Fibroblast of villous mesenchyme (primary cell): Measurements from ENCODE around the gene MINAR1. TPM values are rescaled to one million over a fixed set of nuclear protein-coding genes. Genes with fewer than 3 reads are reported as not detected.
"Not testable (repeated sequence)": the region's sequence is repeated elsewhere in the genome, so short reads cannot be mapped to it uniquely, and the experiment has no call there.

Experiments
- DNase-seq: peaks from one replicate; pipeline ENCODE4 v3.0.0-alpha.2; 2010; ENCODE audit warnings: low read depth
- H3K4me3 ChIP-seq: 2 replicates; pipeline ENCODE4 v1.5.1; 2011; ENCODE audit warnings: low read depth, mild to moderate bottlenecking, low read length
- total RNA-seq: library from RNA; depleted of rRNA; stranded (reverse); fragments of >200 nt; gene quantifications from 2 replicates; pipeline ENCODE4 v1.2.3, GENCODE V29; 2012
- TF ChIP-seq, protein P1 (sequence below): IDR thresholded peaks from 2 replicates; pipeline ENCODE4 v1.5.1; 2012; ENCODE audit warnings: low read depth, mild to moderate bottlenecking, low read length; ENCODE audit not compliant: insufficient read depth

Gene MINAR1
- total RNA-seq, 1 donor = 1.3 TPM

DNA sequence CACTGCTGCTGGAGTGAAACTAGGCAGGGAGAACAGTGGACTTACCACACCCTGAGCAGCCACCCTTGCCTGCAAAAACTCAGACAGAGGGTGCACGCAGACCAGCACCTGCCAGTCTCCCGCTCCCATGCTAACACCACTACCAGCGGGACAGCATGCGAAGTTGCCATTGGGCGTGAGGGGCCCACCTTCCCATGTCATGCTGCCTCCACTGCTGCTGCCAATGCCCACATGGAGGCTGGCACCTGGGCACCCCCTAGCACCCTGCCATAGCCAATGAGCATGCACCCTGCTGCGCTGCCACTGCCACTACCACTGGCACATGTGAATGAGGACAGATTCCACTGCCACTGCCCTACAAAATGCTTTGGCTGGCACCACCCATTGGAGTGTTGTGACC lies 19.7 kb upstream of the MINAR1 start:
- DNase-seq = no peak
- TF ChIP-seq, protein P1, sequence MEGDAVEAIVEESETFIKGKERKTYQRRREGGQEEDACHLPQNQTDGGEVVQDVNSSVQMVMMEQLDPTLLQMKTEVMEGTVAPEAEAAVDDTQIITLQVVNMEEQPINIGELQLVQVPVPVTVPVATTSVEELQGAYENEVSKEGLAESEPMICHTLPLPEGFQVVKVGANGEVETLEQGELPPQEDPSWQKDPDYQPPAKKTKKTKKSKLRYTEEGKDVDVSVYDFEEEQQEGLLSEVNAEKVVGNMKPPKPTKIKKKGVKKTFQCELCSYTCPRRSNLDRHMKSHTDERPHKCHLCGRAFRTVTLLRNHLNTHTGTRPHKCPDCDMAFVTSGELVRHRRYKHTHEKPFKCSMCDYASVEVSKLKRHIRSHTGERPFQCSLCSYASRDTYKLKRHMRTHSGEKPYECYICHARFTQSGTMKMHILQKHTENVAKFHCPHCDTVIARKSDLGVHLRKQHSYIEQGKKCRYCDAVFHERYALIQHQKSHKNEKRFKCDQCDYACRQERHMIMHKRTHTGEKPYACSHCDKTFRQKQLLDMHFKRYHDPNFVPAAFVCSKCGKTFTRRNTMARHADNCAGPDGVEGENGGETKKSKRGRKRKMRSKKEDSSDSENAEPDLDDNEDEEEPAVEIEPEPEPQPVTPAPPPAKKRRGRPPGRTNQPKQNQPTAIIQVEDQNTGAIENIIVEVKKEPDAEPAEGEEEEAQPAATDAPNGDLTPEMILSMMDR = no peak
- no peak overlapping the region for H3K4me3 ChIP-seq

DNA sequence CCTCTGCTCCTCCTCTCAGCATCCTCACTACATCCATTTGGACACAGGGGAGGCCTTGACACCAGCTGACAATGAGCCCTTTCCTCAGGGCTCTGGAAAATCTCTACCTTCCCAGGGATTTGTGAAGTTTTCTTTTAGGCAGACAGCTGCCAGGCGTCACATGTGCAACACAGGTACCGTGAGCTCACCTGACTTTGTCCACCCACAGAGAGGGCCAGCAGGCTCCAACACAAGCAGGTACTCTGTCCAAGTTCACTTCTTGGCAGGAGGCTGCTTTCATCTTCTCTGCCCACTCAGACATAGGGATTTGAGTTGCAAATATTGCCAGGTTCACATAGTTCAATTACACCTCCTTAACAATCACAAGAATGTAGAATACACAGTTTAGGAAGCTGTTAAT lies 15.3 kb upstream of the MINAR1 start:
- DNase-seq = no peak
- TF ChIP-seq, protein P1 = no peak
- H3K4me3 ChIP-seq = no peak overlapping the region

DNA sequence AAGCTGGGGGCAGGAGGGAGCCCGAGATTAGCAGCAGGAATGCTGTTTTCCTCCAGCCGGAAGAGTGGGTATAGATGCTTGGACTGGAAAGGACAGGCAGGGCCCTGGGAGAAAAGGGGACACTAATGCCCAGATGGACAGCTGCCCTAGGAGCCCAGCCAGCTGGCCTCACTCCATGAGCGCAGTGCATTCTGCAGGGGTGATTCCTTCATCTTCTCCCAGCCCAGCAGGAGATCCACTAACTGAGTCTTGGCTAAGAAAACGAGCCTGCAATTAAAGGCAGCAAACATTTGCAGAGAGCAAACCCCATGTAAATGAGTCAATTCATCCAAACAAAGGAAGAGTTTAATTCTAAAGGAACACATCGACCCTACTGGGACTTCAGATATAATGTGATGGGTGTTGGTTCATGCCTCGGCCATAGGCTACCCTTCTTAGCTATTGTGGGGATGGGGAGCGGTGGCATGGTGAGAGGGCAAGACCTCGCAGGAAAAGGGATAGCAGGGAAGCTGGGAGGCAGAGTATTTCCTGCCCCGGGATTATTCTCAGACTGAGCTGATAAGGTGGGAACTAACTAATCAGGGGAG lies 13.3 kb upstream of the MINAR1 start:
- TF ChIP-seq, protein P1 = no peak
- DNase-seq = no peak
- no peak overlapping the region for H3K4me3 ChIP-seq

DNA sequence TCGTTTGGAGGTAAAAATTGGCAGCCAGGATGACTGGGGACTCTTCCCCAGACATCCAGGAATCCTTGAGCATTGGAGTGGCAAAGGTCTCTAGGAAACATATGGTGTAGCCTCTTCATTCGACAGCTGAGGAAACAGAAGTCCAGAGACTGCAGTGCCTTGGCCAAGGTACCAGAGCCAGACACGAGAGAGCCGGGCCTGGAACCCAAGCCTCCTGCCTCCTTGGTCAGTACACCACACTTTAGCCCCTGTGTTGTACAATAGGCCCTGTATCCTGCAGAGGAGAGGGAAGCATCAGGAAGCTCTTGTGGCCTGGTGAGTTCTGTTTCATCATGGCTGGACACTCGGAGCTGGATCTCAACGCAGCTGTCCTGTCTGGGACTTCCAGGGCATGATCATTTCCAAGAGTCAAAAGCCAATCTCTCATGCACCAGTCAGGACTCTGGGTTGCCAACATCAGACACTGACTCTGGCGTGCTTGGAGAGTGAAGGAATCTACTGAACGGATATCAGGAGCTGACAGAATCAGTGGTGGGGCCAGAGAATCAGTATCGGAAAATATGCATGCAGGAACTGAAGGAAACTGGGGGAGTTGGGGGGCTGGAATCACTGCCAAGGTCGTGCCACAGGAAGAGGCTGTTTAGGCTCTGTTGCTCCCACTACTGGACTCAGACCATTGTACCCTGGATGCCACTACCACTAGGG lies 6.4 kb upstream of the MINAR1 start:
- TF ChIP-seq, protein P1 = no peak
- no peak for DNase-seq
- no peak overlapping the region for H3K4me3 ChIP-seq

DNA sequence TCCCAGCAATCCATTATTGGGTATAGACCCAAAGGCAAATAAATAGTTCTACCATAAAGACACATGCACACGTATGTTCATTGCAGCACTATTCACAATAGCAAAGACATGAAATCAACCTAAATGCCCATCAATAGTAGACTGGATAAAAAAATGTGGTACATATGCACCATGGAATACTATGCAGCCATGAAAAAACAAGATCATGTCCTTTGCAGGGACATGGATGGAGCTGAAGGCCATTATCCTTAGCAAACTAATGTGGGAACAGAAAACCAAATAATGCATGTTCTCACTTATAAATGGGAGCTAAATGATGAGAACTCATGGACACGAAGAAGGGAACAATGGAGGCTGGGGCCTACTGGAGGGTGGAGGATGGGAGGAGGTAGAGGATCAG lies 5.2 kb upstream of the MINAR1 start:
- DNase-seq, H3K4me3 ChIP-seq: not testable (repeated sequence)

DNA sequence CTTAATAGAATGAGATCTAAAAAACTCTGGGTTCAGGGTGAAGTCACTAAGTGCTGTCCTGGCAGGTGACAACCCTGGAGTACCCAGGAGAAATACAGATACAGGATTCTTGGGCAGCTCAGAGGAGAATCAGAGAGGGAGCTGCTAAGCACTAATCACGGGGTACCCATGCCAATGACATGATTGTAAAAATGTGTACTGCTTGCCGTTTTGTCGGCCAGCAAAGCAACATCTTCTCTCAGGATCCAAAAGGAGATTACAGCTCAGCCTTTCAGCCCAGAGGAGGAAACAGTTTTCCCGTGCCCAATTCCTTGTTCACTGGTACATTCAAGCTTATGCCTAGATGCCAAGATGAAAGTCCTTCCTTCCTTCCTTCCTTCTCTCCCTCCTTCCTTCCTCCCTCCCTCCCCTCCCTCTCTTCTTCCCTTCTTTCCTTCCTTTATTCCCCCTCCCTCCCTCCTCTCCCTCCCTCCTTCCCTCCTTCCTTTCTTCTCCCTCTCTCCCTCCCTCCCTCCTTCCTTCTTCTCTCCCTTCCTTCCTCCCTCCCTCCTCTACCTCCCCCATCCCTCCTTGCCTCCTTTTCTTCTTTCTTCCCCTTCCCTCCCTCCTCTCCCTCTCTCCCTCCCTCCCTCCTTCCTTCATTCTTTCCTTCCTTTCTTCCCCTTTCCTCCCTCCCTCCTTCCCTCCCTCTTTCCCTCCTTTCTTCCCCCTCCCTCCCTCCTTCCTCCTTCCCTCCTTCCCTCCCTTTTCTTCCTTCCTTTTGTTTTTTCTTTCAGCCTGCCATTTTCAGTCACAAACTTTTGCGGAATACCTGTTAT lies 4.1 kb upstream of the MINAR1 start:
- TF ChIP-seq, protein P1 = no peak
- no peak overlapping the region for H3K4me3 ChIP-seq
- DNase-seq = no peak

DNA sequence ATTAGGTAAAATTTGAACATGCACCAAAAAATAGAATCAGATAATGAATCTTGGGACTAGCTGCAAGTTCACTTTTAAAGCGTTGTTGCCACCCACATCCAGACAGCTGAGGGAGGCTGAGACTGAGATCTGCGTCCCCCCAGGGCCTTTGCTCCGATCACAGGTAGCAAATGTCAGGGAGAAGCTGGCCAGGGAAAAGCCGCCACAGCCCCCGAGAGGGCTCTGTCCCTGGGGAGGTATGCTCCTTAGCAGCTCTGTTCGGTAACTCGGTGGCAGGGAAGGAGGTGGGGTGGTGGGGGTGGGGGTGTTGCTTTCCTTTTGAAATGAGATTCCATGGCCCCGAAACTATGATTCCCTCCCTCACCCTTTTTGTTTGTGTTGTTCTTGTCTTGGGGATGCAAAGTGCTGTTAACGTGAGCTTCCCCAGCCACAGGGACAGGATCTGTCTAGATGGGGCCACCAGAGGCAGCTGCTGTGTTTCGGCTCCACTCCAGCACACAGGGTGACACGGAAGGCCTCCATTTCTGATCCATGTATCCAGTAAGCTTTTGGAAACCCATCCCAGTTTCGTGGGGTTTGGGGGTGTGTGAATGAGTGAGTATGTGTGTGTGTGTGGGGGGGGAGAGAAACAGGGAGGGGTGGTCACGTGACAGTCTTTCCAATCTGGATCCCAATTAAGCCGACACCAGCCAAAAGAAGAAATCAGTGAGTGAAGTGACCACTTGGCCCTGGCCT lies 1.1 kb upstream of the MINAR1 start:
- peak; percentile 9 for DNase-seq
- TF ChIP-seq, protein P1 = no peak
- peak overlapping the region; percentile 49 for H3K4me3 ChIP-seq
